OCI-LY7 (cell line): ENCODE measurements around the gene AKT3.

Experiments
- EZH2phosphoT487 ChIP-seq: fragments of 200-600 bp; sonication (generic); IDR thresholded peaks from 2 replicates; pipeline ENCODE4 v1.6.1; 2018; ENCODE audit warnings: low read depth, borderline replicate concordance, mild to moderate bottlenecking, mixed run types, antibody characterized with exemption, low read length, moderate library complexity, mixed read lengths
- TF ChIP-seq, protein P1 (sequence below): fragments of 200-600 bp; sonication (generic); conservative IDR thresholded peaks from 2 replicates; pipeline ENCODE4 v1.5.1; 2014; ENCODE audit warnings: mild to moderate bottlenecking, antibody characterized with exemption, low read length, moderate library complexity, mixed read lengths

DNA sequence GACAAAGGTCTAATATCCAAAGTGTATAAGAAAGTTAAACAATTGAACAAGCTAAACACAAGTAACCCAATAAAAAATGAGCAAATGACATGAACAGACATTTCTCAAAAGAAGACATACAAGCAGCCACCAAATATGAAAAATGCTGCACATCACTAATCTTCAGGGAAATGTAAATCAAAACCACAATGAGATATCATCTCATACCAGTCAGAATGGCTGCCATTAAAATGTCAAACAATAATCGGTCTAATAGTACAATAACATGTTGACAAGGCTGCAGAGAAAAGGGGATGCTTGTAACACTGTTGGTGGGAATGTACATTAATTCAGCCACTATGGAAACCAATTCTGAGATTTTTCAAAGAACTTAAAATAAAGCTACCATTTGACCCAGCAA lies 264.1 kb downstream of the AKT3 start:
- TF ChIP-seq, protein P1, sequence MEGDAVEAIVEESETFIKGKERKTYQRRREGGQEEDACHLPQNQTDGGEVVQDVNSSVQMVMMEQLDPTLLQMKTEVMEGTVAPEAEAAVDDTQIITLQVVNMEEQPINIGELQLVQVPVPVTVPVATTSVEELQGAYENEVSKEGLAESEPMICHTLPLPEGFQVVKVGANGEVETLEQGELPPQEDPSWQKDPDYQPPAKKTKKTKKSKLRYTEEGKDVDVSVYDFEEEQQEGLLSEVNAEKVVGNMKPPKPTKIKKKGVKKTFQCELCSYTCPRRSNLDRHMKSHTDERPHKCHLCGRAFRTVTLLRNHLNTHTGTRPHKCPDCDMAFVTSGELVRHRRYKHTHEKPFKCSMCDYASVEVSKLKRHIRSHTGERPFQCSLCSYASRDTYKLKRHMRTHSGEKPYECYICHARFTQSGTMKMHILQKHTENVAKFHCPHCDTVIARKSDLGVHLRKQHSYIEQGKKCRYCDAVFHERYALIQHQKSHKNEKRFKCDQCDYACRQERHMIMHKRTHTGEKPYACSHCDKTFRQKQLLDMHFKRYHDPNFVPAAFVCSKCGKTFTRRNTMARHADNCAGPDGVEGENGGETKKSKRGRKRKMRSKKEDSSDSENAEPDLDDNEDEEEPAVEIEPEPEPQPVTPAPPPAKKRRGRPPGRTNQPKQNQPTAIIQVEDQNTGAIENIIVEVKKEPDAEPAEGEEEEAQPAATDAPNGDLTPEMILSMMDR, result no peak
- TF ChIP-seq EZH2phosphoT487, result no peak
